COLO668 (cell line): ENCODE data around the gene DHODH.
A peak's percentile ranks its signal among the peaks of the same experiment; 100 is the strongest.
"Not testable (repeated sequence)": the region's sequence is repeated elsewhere in the genome, so short reads cannot be mapped to it uniquely, and the experiment has no call there.

Experiments used
- DNase-seq: peaks from one replicate; lab custom pipeline; 2025; ENCODE audit not compliant: unreplicated experiment; lab: John Stamatoyannopoulos, UW

Gene DHODH

DNA sequence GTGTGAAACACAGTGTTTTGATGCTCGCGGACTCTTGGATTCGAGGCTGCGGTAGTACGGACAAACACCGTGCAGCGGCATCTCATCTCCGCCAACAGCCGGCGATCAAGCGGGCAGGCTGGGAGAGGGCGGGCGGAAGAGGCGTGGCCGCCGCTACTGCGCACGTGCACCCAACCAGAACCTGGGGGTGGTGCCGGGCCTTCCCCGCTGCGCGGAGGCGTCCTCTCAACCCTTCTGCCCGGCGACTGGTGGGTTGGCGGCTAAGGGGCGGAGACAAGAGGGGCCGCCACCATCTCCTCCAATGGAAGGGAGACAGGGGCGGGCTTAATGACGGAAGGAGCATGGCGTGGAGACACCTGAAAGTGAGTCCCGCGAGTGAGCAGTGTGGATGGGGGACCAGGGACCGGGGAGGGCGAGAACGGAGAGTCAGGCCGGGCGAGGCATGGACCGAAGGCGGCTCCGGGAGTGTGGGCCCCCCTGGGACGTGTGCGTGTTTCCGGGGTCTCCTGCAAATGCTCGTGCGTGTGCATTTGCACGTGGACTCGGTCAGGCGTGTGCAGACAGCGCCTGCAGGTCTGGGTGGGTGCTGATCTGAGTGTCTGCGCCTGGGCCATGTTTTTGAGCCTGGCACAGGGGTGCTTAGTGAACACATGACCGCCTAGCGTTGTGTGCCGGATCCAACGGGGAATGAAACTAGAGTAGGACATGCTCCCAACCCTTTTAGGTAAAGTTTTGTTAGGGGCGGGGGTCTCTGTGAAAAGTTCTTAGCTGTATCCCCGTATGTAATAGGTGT, at the start of gene DHODH:
TSS of gene DHODH (plus strand) at position 321 of the 793 bp plus-strand sequence. CDS start at position 342, 21 bp downstream.
- peak; percentile 98 for DNase-seq

DNA sequence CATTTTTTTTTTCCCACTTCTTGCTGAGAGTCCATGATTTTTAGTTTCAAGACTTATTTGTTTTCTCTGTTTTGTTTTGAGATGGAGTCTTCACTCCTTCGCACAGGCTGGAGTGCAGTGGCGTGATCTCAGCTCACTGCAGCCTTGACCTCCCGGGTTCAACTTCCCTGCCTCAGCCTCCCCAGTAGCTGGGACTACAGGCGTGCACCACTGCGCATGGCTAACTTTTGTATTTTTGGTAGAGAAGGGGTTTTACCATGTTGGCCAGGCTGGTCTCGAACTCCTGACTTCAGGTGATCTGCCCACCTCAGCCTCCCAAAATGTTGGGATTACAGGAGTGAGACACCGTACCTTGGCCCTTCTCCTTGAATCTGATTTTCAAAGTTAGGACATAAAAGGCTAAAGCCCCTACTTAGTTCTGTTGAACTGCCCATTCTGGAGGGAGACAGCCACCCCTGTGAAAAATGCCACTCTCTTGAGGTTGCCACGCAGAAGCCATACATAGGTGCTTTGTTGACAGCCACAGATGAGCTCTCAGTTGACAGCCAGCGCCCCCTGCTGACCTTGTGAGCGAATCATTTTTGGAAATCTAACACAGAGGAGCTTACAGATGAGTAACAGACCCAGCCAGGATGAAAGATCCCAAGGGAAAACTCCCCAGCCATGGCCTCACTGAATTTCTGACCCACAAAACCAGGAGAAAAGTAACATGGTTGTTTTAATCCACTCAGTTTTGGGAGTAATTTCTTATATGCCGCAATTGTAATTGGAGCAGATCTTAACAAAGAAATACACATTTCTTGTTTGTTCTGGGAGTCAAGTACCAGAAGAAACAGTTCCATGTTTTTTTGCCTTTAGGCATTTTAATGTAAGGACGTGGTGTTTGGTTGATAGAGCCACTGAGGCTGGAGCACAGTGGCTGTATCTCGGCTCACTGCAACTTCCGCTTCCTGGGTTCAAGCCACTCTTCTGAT, 47.2 kb upstream of the DHODH start:
- DNase-seq, result peak; percentile 82

GRCh38 chr16:71963125-71963875, 45.2 kb upstream of the DHODH start:
- DNase-seq, result no peak

DNA sequence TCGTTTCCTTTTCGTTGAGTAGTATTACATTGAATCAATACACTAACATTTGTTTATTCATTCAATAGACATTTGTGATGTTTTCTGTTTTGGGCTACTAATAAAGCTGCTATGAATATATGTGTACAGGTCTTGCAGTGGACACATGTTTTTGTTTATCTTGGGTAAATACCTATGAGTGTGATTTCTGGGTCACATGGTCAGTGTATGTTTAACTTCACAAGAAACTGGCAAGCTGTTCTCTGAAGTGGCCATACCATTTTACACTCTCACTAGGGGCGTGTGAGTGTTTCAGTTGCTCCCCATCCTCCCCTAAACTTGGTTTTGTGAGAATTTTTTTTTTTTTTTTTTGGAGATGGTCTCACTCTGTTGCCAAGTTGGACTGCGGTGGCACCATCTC, 43.3 kb upstream of the DHODH start:
- no peak for DNase-seq

GRCh38 chr16:71966932-71967331, 41.6 kb upstream of the DHODH start:
- no peak for DNase-seq

GRCh38 chr16:71969353-71969752, 39.2 kb upstream of the DHODH start:
- DNase-seq, result no peak

- DNase-seq, result no peak
Measured at GRCh38 chr16:71971571-71971970, 37.0 kb upstream of the DHODH start.

DNA sequence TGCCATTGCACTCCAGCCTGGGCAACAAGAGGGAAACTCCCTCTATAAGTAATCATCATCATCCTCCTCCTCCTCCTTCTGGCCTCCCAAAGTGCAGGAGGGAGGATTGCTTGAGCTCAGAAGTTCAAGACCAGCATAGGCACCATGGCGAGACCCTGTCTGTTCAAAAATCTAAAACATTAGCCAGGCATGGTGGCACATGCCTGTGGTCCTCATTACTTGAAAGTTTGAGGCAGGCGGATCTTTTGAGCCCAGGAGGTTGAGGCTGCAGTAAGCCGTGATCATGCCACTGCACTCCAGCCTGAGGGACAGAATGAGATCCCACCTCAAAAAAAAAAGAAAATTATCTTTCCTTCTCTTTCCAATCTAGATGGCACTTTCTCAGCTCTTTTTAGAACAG, 36.2 kb upstream of the DHODH start:
- DNase-seq, result no peak

- no peak for DNase-seq
Measured at GRCh38 chr16:71973001-71973400, 35.5 kb upstream of the DHODH start.

- no peak for DNase-seq
Measured at GRCh38 chr16:71974068-71974818, 34.3 kb upstream of the DHODH start.

GRCh38 chr16:71985262-71985974, 23.1 kb upstream of the DHODH start:
- no peak for DNase-seq

DNA sequence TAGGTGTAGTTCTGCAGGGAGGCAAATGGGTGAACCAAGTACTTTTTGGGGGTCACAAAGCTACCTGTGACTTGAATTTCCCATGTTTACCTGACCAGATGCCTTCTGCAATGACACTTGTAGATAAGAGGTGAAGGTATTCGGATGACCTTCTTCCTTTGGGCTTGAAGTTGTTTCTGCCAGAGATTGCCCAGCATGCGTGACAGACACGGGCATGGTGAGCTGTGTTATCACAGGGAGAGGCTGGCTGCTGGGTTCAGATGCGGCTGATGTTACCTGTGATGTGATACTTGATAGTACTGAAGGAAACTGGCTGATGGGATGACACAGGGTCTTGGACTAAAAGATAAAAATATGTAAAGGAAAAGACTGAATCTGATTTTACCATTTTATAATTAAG, 22.4 kb upstream of the DHODH start:
- no peak for DNase-seq

DNA sequence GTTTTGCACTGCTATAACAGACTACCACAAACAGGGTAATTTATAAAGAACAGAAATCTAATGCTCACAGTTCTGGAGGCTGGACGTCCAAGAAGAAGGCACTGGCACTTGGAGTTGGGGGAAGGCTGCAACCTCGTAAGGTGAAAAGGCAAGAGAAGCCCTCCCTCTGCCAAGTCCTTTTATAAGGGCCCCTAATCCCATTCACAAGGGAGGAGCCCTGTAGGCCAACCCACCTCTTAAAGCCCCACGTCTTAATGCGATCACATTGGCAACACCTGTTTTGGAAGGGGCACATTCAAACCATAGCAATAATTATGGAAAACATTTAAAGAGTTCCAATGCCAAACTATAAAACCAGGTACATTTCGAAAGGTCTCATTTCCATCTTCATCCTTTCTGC, 13.5 kb upstream of the DHODH start:
- DNase-seq, result no peak

DNA sequence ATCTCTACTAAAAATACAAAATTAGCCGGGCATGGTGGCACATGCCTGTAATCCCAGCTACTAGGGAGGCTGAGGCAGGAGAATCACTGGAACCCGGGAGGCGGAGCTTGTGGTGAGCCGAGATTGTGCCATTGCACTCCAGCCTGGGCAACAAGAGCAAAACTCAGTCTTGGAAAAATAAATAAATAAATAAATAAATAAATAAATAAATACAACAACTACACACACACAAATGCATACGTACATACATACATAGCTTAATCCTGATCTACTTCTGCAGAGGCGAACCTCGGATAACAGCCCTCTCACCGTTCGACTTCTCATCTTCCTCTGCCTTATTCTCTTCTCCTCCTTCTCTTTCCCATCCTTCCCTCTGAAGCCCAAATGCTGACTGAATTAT, 11.0 kb upstream of the DHODH start:
- DNase-seq, result not testable (repeated sequence)

- peak; percentile 19 for DNase-seq
Measured at GRCh38 chr16:72001180-72001874, 7.2 kb upstream of the DHODH start.

- DNase-seq, result no peak
Measured at GRCh38 chr16:72002619-72003018, 5.9 kb upstream of the DHODH start.

DNA sequence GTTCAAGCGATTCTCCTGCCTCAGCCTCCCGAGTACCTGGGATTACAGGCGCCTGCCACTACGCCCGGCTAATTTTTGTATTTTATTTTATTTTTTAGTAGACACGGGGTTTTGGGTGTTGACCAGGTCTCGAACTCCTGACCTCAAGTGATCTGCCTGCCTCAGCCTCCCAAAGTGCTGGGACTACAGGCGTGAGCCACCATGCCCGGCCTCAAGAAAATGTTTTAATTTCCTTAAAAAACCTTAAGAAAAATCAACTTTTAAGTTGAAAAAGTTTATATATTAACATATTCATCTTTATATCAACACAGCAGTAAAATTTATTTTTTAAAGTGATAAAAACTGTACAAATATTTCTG, 500 bp upstream of the DHODH start:
- DNase-seq, result not testable (repeated sequence)

DNA sequence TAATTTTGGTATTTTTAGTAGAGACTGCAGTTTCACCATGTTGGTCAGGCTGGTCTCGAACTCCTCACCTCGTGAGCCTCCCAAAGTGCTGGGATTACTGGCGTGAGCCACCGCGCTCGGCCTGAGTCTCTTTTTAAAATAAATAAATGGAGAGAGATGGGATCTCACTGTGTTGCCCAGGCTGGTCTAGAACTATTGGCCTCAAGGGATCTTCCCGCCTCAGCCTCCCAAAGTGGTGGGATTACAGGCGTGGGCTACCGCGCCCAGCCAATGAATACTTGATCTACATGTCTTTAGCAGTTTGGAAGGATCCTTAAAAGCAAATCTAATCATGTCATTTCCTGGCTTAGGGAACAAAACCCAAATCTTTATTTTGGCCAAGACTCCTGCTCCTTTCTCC, 1.2 kb downstream of the DHODH start:
- DNase-seq, result no peak

DNA sequence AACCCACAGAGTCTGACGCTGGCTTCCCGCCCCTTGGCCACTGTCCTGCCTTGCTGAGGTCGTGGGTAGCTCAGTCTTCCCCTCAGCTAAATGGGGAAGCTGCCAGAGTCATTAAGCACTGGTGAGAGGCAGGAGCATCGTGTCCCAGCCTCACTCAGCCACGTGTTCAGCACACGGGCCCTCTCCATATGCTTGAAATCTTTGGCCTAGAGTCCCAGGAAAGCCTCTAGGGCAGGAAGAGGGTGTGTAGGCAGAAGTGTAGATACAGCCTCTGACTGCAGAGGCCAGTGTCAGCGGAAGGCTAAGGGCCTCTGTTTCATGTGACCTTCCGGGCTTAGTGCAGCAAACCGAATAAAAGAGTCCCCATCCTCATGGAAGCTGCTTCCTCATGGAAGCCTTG, 4.1 kb downstream of the DHODH start:
- no peak for DNase-seq
